GM18907 (cell line): ENCODE measurements around the gene FBLN1.
"Not testable (repeated sequence)": the region's sequence is repeated elsewhere in the genome, so short reads cannot be mapped to it uniquely, and the experiment has no call there.

Experiments
- ATAC-seq: cut with Tn5 transposase; IDR thresholded peaks from one replicate; pipeline ENCODE4 v1.9.1; 2021; ENCODE audit warnings: mild to moderate bottlenecking, moderate library complexity; ENCODE audit not compliant: unreplicated experiment

Gene FBLN1, protein sequence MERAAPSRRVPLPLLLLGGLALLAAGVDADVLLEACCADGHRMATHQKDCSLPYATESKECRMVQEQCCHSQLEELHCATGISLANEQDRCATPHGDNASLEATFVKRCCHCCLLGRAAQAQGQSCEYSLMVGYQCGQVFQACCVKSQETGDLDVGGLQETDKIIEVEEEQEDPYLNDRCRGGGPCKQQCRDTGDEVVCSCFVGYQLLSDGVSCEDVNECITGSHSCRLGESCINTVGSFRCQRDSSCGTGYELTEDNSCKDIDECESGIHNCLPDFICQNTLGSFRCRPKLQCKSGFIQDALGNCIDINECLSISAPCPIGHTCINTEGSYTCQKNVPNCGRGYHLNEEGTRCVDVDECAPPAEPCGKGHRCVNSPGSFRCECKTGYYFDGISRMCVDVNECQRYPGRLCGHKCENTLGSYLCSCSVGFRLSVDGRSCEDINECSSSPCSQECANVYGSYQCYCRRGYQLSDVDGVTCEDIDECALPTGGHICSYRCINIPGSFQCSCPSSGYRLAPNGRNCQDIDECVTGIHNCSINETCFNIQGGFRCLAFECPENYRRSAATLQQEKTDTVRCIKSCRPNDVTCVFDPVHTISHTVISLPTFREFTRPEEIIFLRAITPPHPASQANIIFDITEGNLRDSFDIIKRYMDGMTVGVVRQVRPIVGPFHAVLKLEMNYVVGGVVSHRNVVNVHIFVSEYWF

DNA sequence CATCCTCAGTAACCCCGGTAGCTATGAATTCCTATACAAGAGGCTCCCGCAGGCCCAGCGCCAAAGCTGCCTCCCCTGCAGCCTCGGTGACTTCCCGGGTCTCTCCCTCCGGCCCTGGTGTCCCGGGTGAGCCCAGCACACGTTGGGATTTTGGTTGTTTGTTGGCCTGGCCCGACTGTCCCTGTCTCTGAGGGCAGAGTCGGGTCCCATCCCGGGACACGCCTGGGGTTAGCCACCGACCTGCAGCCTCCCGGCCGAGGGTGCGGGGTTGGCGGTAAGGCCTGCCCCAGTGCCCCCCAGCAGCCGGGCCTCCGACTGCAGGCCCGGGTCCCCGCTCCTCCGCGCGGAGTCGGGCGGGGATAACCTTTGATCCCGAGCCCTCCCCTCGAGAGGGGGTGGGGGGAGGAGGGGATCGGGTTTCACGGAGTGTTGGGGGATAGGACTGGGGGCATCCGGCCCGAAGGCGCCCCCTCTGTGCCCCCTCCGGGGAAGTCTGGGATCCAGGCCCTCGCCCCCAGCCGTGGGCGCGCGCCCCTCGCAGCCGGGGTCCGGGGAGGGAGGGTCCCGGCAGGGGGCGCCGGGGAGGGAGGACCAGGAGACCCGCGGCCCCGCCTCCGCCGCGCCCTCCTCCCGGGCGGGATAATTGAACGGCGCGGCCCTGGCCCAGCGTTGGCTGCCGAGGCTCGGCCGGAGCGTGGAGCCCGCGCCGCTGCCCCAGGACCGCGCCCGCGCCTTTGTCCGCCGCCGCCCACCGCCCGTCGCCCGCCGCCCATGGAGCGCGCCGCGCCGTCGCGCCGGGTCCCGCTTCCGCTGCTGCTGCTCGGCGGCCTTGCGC is at the start of gene FBLN1:
Gene FBLN1, plus strand, starts transcription at position 669 of the 835 bp plus-strand sequence. Its CDS starts 103 bp downstream, at position 772.
- no peak for ATAC-seq

DNA sequence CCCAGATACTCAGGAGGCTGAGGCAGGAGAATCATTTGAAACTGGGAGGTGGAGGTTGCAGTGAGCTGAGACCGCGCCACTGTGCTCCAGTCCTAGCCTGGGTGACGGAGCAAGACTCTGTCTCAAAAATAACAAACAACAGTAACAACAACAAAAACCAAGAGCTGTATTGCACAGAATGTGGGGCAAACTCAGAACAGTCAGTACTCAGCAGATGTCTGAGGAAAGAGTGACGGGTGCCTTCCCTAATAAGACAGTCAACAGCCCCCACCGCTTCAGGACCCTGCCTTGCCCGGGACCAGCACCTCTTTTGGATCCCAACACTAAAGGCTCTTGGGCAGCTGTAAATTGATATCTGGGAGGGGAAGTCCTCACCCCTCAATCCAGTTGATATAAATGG is 48.9 kb upstream of the FBLN1 start:
- ATAC-seq: no peak

DNA sequence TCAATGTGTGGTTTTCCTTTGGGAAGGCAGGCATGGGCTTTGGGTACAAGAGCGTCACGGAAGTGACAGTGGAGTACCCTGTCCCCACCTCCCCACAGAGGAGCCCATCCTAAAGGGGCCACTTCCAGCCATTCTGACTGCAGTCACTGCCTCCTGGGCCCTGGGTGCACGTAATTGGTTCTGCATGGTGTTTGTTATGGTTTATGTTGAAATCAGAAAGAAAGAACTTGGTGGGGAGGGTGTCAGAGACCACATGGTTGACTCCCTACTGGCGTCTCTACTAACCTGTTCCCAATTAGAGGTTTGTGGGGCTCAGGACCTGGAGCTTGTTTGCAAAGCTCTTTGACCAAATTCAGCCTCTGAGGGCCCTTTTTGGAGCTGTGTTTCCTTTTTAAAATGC is 48.4 kb upstream of the FBLN1 start:
- ATAC-seq: no peak

DNA sequence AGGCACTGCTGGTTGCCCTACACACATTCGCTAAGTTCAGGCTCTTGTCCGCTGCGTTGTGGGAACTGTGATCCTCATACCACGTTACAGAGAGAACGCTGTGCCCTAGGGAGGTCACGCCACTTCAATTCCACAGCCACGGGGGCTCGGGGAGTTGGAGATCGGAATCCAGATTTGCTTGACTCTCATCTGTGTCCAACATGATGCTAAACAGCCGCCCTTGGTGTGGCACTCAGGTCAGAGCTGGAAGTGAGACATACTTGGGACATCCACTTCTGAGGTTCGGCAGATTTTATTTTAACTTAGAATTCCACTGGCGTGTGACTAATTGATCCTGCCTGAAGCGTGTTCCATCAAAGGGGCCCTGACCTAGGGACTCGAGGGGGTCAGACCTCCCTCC is 47.5 kb upstream of the FBLN1 start:
- ATAC-seq: no peak

DNA sequence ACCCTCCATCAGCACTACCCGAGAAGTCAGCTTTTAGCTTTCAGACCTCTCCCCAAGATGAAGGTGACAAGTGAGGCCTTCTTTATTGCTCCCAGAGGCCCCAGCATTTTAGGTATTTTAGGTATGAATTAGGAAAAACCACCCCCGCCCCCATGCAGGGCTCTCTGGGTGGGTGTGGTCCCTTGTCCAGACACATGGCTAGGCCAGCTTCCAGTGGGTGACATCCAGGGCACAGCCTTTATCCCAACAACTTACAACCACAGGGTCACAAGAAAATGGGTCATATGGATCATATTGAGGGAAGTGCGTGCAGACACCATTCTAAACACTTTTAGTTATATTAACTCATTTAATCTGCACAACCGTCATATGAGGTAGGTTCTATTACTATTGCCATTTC is 47.1 kb upstream of the FBLN1 start:
- no peak for ATAC-seq

DNA sequence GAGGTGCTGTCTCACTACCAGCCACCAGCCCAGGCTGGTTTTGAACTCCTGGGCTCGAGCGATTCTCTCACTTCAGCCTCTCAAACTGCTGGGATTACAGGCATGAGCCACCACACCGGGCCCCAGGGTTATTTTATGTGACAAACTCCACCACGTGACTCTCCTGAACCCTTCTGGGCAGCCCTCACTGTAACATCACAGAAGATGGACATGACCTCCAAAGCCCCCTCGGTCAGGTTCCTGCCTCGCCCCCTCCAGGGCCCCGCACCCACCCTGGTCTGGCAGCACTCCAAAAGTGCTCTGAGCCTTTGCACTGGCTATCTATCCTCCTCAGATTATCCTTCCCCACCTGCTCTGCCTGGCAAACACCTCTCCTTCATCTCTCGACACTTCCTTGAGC is 45.9 kb upstream of the FBLN1 start:
- ATAC-seq: no peak

DNA sequence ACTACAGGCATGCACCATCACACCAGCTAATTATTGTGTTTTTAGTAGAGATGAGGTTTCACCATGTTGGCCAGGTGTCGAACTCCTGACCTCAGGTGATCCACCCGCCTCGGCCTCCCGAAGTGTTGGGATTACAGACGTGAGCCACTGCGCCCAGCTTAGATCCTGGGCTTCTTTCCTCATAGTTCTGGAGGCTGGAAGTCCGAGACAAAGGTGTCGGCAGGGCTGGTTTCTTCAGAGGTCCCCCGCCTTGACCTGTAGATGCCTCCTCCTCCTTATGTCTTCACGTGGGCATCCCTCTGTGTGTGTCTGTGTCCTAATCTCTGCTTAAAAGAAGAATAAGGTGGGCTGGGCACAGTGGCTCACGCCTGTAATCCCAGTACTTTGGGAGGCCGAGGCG is 44.2 kb upstream of the FBLN1 start:
- ATAC-seq: no peak

DNA sequence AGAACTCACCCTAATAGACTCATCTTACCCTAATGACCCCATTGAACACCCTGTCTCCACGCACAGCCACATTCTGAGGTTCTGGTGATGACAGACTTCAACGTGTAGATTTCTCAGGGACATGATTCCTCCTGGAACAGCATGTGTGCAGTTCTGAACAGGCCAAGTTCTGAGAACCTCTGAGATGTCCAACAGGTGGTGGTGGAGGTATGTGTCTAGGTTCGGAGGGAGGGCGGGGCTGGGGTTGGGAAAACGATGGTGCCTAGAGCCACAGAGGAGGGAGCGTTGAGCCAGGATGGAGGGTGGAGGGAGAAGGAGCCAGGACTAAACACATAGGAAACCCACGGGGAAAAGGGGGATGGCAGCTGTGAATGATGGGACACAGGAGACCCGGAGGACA is 43.4 kb upstream of the FBLN1 start:
- ATAC-seq: no peak

DNA sequence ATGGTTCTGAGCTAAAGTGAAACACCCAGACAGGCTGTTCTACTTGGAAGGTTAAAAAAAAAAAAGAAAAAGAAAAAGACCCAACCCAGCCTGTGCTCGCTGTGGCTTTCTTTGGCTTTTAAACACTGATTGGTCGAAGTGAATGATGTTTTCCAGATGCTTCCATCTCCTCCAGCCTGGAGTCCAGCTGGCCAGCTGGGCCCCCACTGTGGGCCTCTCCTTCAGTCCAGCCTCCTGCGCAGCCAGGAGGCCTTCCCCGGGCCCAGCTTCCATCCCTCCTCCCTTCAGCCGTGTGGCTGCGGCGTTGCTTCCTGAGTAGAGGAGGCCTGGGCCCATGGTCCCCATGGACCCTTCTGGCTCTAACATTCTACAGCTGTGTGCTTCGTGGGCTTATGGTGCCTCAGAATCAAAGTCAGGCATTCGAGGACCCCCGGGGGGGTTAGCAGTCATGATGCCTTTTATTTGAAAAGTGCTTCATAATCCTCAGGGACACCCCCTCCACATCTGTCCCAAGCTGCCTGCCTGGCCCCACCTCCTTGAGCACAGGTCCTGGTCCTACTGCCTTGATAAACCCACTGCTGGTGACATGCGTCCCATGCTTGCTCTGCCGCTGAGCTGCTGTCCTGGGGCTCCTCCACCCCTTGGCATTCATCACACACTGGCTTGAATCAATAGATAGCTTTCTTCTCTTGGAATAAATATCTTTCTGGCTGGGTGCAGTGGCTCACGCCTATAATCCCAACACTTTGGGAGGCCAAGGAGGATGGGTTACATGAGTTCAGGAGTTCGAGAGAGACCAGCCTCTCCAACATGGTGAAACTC is 42.2 kb upstream of the FBLN1 start:
- no peak for ATAC-seq

DNA sequence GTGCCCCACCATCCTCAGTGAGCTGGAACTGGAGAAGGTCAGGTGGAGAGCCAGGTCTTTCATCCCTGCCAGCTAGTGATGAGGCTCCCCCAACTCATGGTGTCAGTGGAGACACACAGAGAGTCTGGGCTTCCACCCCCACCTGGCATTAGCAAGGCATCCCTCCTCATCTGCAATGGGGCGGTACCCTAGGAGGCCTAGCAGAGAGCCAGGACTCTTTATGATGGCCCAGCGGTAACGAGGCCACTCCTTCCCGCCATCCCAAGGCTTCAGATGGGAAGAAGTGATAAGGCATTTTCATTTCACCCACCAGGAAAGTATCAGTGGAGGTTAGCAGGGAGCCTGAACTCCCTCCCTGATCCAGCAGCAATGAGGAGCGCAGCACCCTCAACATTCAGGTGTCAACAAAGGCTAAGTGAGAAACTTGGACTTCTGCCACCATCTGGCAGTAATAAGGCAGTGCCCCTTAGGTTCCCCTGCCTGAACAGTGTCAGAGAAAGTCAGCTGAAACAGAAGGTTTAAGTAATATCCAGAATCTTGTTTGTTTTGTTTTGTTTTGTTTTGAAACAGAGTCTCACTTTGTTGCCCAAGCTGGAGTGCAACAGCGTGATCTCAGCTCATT is 40.5 kb upstream of the FBLN1 start:
- no peak for ATAC-seq

DNA sequence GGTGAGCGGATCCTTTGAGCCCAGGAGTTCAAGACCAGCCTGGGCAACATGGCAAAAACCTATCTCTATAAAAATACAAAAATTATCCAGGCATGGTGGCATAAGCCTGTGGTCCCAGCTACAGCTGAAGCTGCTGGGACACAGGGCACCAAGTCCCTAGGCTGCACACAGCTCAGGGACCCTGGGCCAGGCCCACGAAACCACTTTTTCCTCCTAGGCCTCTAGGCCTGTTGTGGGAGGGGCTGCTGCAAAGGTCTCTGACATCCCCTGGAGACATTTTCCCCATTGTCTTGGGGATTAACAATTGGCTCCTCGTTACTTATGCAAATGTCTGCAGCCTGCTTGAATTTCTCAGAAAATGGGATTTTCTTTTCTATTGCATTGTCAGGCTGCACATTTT is 39.0 kb upstream of the FBLN1 start:
- not testable (repeated sequence) for ATAC-seq

DNA sequence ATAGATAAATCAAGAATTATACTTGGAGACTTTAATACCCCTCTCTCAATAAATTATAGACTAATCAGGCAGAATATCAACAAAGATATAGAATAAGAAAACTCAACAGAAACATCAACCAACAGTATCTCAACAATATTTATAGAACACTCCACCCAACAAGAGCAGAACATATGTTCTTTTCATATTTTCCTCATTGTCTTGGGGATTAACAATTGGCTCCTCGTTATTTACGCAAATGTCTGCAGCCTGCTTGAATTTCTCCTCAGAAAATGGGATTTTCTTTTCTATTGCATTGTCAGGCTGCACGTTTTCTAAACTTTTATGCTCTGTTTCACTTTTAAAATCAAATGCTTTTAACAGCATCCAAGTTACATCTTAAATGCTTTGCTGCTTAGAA is 37.0 kb upstream of the FBLN1 start:
- no peak for ATAC-seq

DNA sequence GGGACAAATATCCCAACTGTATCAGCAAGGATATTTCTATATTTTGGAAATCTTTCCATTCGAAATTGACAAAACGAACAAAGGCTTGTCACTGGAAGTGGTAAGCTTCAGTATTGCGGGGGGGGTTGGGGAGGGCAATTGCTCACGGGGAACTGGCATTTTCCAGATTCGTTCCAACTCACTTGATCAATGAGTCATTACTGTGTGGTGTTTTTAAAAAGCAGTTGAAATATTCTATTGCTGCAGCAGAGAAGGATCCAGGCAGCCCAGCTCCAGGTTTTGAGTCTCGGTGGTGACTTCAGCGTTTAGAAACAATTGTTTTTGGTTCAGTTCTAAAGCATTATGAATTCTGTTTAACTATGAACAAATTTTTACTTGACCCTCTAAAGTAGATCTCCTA is 33.8 kb upstream of the FBLN1 start:
- no peak for ATAC-seq

DNA sequence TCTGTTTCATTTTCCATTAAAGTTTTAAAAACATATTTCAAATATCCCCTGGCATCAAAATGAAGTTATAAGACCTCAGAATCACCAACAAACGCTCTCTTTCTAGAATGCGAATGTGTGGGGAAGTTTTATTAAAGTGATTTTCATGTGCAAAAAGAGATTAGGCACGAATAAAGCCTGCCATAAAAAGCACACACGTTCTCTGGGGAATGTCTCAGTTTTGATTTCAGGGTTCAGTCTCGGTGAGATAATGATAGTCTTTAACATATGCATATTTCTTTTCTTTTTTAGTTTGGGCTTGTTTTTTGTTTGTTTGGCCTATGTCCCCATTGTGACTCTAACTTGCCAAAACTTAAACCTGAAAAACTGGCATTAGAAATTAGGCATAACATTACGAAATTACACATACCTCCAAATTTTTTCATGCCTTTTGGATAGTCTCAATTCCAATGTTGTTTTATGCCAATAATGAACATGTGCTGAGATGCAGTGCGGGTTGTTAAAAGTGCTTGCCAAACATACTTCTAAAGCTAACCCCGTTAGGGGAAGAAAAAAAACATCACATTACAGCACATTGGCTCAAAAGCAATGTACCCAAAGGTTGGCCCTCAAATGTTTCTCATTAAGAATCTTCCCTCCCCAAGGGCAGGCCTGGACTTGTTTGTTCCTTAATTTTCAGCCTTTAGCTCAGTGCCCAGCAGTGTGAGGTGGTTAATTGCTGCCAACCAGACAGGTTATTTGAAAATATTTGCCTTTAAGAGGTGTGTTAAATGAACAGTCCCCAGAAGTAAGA is 33.2 kb upstream of the FBLN1 start:
- no peak for ATAC-seq

DNA sequence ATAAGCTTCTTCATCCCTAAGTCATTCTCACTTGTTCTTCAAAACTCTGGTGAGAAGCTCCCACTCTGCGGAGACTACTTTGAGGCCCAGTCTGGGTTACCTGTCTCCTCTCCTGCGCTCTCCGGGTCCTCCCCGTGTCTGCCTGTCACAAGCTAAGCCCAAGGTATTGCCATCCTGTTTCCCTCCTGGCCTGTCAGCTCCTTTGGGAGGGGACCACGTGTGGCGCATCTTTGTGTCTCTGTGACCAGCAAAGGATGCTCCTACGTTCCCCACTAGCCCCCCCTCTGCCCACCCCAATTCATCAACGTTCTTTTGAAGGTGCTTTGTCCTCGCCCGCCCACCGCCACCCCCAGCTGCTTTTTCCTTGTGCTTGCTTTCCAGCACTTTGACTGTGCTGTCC is 31.8 kb upstream of the FBLN1 start:
- ATAC-seq: no peak

DNA sequence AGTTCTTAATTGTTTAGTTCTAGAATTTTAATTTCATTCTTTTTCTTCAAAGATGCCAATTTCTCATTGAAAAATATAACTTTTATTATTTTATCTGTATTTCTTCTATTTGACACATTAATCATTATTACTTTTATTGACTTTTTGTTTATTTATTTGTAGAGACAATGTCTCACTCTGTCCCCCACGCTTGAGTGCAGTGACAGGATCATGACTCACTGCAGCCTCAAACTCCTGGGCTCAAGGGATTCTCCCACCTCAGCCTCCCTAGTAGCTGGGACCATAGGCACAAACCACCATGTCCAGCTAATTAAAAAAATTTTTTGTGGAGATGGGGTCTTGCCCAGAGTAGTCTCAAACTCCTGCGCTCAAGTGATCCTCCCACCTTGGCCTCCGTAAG is 30.3 kb upstream of the FBLN1 start:
- no peak for ATAC-seq

DNA sequence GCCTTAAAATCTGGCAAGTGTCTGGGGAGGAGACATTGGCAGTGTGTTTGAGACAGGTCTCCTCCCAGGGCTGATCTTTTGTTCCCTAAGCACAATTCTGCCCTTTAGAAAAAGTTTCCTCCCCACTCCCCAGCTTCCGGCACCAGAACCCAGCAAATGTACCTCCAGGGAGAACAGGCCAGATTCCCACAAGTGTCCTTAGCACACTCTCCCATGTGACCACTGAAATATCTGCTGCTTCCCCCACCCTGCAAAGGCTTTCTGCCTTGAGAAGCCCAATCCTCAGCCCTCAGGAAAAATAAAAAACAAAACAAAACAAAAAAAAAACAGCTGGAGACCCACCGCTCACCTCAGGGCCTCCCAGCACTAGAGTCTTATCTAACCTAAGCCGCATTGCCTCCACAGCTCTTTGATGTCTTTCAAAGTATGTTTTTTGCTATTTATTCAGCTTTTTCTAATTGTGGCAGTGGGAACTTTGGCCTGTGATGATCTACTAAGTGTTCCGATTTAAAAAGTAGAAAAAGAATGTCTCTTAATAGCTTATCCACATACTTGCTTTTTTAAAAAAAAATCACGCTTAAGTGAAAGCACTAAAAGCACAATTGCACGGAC is 29.0 kb upstream of the FBLN1 start:
- ATAC-seq: no peak

DNA sequence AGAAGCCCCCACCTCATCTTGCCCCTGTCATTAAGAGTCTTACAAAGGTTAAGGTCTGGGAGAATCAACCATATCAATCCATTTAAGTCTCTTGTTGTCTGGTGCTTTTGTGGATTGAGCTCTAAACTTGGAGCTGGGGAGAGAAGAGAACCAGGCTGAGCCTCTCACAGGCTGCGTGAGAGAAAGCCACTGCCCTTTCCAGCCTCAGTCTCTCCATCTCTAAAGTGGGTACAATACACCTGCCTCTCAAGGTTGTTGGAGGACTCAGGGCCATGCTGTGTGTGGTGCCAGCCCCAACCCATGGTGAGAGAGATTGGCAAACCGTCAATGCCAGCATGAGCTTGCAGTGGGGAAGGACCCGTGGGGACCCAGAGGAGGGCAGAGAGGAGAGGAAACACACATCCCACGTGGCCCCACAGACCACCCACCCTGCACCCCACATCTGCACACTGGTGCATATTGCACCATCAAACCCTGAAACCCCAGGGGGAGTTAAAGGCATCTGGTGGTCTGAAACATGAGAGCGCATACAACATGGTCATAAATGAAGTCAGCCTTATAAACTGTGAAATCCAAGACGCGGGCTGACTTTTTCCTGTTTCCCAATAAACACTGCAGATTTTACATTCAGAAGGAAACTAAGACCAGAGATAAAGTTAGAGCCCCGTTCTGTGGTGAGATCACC is 27.5 kb upstream of the FBLN1 start:
- ATAC-seq: no peak
